ENCODE data around the gene SPATA31A5.
"Not testable (repeated sequence)": the region's sequence is repeated elsewhere in the genome, so short reads cannot be mapped to it uniquely, and the experiment has no call there.

SPATA31A5 gene
- total RNA-seq, result 0 reads per million in 2 donors

GRCh38 chr9:60914107-60914506 is at the start of gene SPATA31A5:
SPATA31A5 (plus strand) TSS chr9:60914407; CDS start chr9:60914436, 29 bp downstream.
- DNase-seq, result not testable (repeated sequence)

GRCh38 chr9:60962990-60963350 is 48.8 kb downstream of the SPATA31A5 start:
- DNase-seq, result not testable (repeated sequence)

- DNase-seq, result not testable (repeated sequence)
Observed at GRCh38 chr9:60966382-60966781, 52.2 kb downstream of the SPATA31A5 start.
